K562 (cell line): ENCODE measurements around the gene ACSBG1.

Experiments
- DACH1 ChIP-seq: fragments of 450-650 bp; IDR thresholded peaks from 2 replicates; pipeline ENCODE4 v1.6.1; 2018; ENCODE audit not compliant: partially characterized antibody
- E2F8 ChIP-seq: fragments of 450-650 bp; IDR thresholded peaks from 2 replicates; pipeline ENCODE4 v1.7.1; 2018; ENCODE audit warnings: mild to moderate bottlenecking, low read depth; ENCODE audit not compliant: partially characterized antibody
- HCFC1 ChIP-seq: IDR thresholded peaks from 2 replicates; pipeline ENCODE4 v1.6.1; 2012; ENCODE audit warnings: low read depth, low read length, improper control_type of control experiment
- HNRNPK ChIP-seq: fragments of 200-400 bp; formaldehyde crosslinking; IDR thresholded peaks from one replicate; pipeline ENCODE4 v1.6.1; 2018; ENCODE audit warnings: mild to moderate bottlenecking, low read depth, low read length; ENCODE audit not compliant: poor library complexity, severe bottlenecking
- ID3 ChIP-seq, 2 experiments: fragments of 250-450 bp in 1 of 2; fragments of 450-650 bp in 1 of 2; sonication (Bioruptor Pico) in 1 of 2; IDR thresholded peaks; 2 replicates each; pipeline versions ENCODE4 v1.6.1 to v1.8.0; 2016 to 2021; ENCODE audit warnings: mild to moderate bottlenecking in 2 of 2, moderate library complexity in 2 of 2, missing compliant biosample characterization in 1 of 2, missing genetic modification characterization in 1 of 2
- JUND ChIP-seq, 2 experiments: IDR thresholded peaks; 2 replicates in 1 of 2; 3 replicates in 1 of 2; pipeline ENCODE4 v1.6.1; 2011; ENCODE audit warnings: borderline replicate concordance in 2 of 2, low read depth in 2 of 2, low read length in 2 of 2, improper control_type of control experiment in 1 of 2, missing biosample characterization in 1 of 2, missing genetic modification characterization in 1 of 2, missing genetic modification reagents in 1 of 2
- MTA2 ChIP-seq: fragments of 450-650 bp; IDR thresholded peaks from 2 replicates; pipeline ENCODE4 v1.6.1; 2016; ENCODE audit warnings: low read depth
- PREB ChIP-seq: sonication (generic); formaldehyde crosslinking; IDR thresholded peaks from 2 replicates; pipeline ENCODE4 v1.8.1; 2023; ENCODE audit warnings: mild to moderate bottlenecking, missing genetic modification reagents
- STAG1 ChIP-seq: sonication (generic); formaldehyde crosslinking; IDR thresholded peaks from 2 replicates; pipeline ENCODE4 v1.5.0; 2020; ENCODE audit warnings: missing genetic modification reagents, borderline replicate concordance
- TF ChIP-seq, protein P1 (sequence below): sonication (generic); formaldehyde crosslinking; IDR thresholded peaks from 2 replicates; pipeline ENCODE4 v1.5.0; 2020; ENCODE audit warnings: missing genetic modification reagents
- TF ChIP-seq, protein P2 (sequence below), 3 experiments: IDR thresholded peaks in 2 of 3; conservative IDR thresholded peaks in 1 of 3; 2 replicates each; pipeline ENCODE4 v1.5.1; 2011 to 2012; ENCODE audit warnings: low read length in 3 of 3, mild to moderate bottlenecking in 3 of 3, control low read depth in 2 of 3, improper control_type of control experiment in 1 of 3, inconsistent platforms in 1 of 3, low read depth in 1 of 3, mixed read lengths in 1 of 3, moderate library complexity in 1 of 3; ENCODE audit not compliant: insufficient read depth in 2 of 3
- TF ChIP-seq, protein P3 (sequence below): sonication (generic); formaldehyde crosslinking; IDR thresholded peaks from 2 replicates; pipeline ENCODE4 v1.8.0; 2022; ENCODE audit warnings: mild to moderate bottlenecking, low read depth, missing genetic modification reagents

- TF ChIP-seq MTA2 (no peak), E2F8 (no peak), HCFC1 (no peak), DACH1 (no peak), PREB (CRISPR knock-in tag) (no peak), STAG1 (CRISPR knock-in tag) (no peak), ID3 (CRISPR knock-in tag; IDR thresholded peaks at IDR 0.05) (no peak), ID3 (tag; IDR thresholded peaks at IDR 0.05) (no peak), JUND (IDR thresholded peaks at IDR 0.05; ENCODE audit: borderline replicate concordance, low read depth, low read length) (no peak), JUND (tag; IDR thresholded peaks at IDR 0.05; ENCODE audit: borderline replicate concordance, low read depth, low read length) (no peak), HNRNPK (no peak)
- TF ChIP-seq, protein P1, sequence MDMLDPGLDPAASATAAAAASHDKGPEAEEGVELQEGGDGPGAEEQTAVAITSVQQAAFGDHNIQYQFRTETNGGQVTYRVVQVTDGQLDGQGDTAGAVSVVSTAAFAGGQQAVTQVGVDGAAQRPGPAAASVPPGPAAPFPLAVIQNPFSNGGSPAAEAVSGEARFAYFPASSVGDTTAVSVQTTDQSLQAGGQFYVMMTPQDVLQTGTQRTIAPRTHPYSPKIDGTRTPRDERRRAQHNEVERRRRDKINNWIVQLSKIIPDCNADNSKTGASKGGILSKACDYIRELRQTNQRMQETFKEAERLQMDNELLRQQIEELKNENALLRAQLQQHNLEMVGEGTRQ (CRISPR knock-in tag) = no peak
- TF ChIP-seq, protein P2, sequence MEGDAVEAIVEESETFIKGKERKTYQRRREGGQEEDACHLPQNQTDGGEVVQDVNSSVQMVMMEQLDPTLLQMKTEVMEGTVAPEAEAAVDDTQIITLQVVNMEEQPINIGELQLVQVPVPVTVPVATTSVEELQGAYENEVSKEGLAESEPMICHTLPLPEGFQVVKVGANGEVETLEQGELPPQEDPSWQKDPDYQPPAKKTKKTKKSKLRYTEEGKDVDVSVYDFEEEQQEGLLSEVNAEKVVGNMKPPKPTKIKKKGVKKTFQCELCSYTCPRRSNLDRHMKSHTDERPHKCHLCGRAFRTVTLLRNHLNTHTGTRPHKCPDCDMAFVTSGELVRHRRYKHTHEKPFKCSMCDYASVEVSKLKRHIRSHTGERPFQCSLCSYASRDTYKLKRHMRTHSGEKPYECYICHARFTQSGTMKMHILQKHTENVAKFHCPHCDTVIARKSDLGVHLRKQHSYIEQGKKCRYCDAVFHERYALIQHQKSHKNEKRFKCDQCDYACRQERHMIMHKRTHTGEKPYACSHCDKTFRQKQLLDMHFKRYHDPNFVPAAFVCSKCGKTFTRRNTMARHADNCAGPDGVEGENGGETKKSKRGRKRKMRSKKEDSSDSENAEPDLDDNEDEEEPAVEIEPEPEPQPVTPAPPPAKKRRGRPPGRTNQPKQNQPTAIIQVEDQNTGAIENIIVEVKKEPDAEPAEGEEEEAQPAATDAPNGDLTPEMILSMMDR (IDR thresholded peaks at IDR 0.05 in 2 of 3, conservative IDR thresholded peaks at IDR 0.05 in 1 of 3; ENCODE audit: insufficient read depth in 2 of 3, low read depth in 1 of 3, low read length in 3 of 3) = no peak
- TF ChIP-seq, protein P3, sequence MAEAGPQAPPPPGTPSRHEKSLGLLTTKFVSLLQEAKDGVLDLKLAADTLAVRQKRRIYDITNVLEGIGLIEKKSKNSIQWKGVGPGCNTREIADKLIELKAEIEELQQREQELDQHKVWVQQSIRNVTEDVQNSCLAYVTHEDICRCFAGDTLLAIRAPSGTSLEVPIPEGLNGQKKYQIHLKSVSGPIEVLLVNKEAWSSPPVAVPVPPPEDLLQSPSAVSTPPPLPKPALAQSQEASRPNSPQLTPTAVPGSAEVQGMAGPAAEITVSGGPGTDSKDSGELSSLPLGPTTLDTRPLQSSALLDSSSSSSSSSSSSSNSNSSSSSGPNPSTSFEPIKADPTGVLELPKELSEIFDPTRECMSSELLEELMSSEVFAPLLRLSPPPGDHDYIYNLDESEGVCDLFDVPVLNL (CRISPR knock-in tag) = no peak
Observed at GRCh38 chr15:78260489-78260888, 26.1 kb upstream of the ACSBG1 start.
